ENCODE measurements around the gene PRICKLE3.

GRCh38 chrX:49231333-49232000, 45.3 kb upstream of the PRICKLE3 start:
- TF ChIP-seq CTCF (IDR thresholded peaks at IDR 0.05): no peak
- no peak for TF ChIP-seq POLR2A (IDR thresholded peaks at IDR 0.05)

Measured in testis (tissue), 2 donors.